NCI-H510A (cell line): Measurements from ENCODE around the gene CTU2.

Experiments used
- DNase-seq: peaks from one replicate; lab custom pipeline; 2025; lab: John Stamatoyannopoulos, UW

Gene CTU2

GRCh38 chr16:88730632-88731607, 24.6 kb downstream of the CTU2 start:
- no peak for DNase-seq

GRCh38 chr16:88731699-88732098, 25.4 kb downstream of the CTU2 start:
- DNase-seq = no peak

GRCh38 chr16:88732172-88732960, 26.1 kb downstream of the CTU2 start:
- no peak for DNase-seq

GRCh38 chr16:88732961-88733294, 26.6 kb downstream of the CTU2 start:
- no peak for DNase-seq

GRCh38 chr16:88733630-88734360, 27.5 kb downstream of the CTU2 start:
- DNase-seq = no peak

- DNase-seq = no peak
These were observed 28.0 kb downstream of the CTU2 start for GRCh38 chr16:88734361-88734728.

GRCh38 chr16:88735121-88735520, 28.8 kb downstream of the CTU2 start:
- no peak for DNase-seq

GRCh38 chr16:88735616-88736015, 29.3 kb downstream of the CTU2 start:
- no peak for DNase-seq

- no peak for DNase-seq
These were observed 29.8 kb downstream of the CTU2 start for GRCh38 chr16:88736088-88736487.

GRCh38 chr16:88736496-88736895, 30.2 kb downstream of the CTU2 start:
- no peak for DNase-seq

- DNase-seq = no peak
These were observed 31.2 kb downstream of the CTU2 start for GRCh38 chr16:88737298-88738150.

GRCh38 chr16:88738151-88739084, 32.1 kb downstream of the CTU2 start:
- DNase-seq = no peak

- DNase-seq = no peak
These were observed 33.1 kb downstream of the CTU2 start for GRCh38 chr16:88739139-88739976.

GRCh38 chr16:88739977-88740726, 33.8 kb downstream of the CTU2 start:
- no peak for DNase-seq

GRCh38 chr16:88740727-88741055, 34.4 kb downstream of the CTU2 start:
- DNase-seq = no peak

- no peak for DNase-seq
These were observed 35.1 kb downstream of the CTU2 start for GRCh38 chr16:88741368-88741767.

GRCh38 chr16:88742896-88743605, 36.7 kb downstream of the CTU2 start:
- no peak for DNase-seq
